Right lobe of liver (tissue), 4 donors: Measurements from ENCODE around the gene FAM149B1.

ENCODE experiments used
- POLR2A ChIP-seq: fragments of 450-650 bp; IDR thresholded peaks from one replicate; pipeline ENCODE4 v1.6.1; 2017; ENCODE audit warnings: antibody characterized with exemption, mild to moderate bottlenecking
- TF ChIP-seq, protein P1 (sequence below), 4 donors: fragments of 200-600 bp in 3 of 4; fragments of 450-650 bp in 1 of 4; IDR thresholded peaks; one replicate each; pipeline versions ENCODE4 v1.5.1 to v1.8.0; 2016 to 2022; ENCODE audit warnings: antibody characterized with exemption in 4 of 4, mild to moderate bottlenecking in 2 of 4
- donor health status: DM: no; HTN: no; CAD: no.
- donor health status: DM: no; HTN: no; CAD: no.
- donor health status: DM: no; HTN: yes; CAD: no.

DNA sequence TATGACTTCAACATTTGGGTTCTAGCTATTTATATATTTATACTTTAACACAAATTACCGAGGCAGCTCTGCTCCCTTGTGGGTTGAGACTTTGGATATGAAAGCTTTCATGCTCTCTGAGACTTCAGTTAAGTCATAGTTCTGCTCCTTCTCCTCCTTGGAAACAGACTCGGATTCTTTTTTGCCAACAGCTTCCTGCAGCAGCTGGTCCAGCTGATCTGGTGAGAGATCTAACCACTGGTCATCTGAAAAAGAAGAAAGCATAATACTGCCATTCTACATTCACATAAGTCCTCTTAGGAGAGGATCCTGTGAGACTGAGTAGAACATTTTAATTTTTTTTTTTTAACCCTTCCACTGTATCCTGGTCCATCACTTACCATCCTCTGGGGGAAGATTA, 28.7 kb upstream of the FAM149B1 start:
- TF ChIP-seq, protein P1, sequence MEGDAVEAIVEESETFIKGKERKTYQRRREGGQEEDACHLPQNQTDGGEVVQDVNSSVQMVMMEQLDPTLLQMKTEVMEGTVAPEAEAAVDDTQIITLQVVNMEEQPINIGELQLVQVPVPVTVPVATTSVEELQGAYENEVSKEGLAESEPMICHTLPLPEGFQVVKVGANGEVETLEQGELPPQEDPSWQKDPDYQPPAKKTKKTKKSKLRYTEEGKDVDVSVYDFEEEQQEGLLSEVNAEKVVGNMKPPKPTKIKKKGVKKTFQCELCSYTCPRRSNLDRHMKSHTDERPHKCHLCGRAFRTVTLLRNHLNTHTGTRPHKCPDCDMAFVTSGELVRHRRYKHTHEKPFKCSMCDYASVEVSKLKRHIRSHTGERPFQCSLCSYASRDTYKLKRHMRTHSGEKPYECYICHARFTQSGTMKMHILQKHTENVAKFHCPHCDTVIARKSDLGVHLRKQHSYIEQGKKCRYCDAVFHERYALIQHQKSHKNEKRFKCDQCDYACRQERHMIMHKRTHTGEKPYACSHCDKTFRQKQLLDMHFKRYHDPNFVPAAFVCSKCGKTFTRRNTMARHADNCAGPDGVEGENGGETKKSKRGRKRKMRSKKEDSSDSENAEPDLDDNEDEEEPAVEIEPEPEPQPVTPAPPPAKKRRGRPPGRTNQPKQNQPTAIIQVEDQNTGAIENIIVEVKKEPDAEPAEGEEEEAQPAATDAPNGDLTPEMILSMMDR (IDR thresholded peaks at IDR 0.05): no peak
- no peak for TF ChIP-seq POLR2A
